ENCODE results near the gene CSPG4.

Gene CSPG4

GRCh38 chr15:75669191-75669878 is 43.3 kb downstream of the CSPG4 start:
- peak; percentile 91 for DNase-seq (ENCODE audit: low spot score)

DNA sequence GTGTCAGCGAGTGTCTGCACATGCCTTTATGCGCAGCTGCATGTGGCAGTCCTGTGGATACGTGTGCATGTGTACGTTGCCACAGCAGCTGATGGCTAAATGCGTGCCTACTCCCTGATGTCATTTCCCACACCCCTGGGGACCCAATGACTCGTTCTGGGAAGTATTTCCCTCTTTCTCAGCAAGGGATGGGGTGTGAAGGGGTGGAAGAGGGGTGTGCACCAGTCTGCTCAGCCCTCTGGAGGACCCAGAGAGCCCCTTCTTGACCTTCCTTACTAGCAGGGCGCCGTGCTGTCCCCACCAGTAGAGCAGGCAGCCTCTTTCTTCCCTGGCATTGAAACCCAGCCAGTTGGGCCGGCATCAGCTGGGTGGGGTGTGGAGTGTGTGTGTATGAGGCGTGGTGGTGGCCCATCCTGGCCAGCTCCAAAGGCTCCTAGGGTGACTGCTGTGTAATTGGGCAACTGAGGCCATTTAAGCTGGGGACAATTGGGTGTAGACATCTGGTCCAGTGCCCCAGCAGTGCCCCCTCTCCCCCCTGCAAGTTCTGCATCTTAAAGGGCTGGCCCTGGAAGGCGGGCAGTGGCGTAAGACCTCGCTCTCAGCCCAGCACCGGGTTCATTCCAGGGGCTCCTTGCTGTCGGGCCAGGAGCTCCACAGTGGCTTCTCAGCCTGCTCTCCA is 45.7 kb downstream of the CSPG4 start:
- DNase-seq (ENCODE audit: low spot score), result peak; percentile 96

- no peak for DNase-seq (ENCODE audit: low spot score)
Measured at GRCh38 chr15:75663931-75664421, 48.7 kb downstream of the CSPG4 start.

DNA sequence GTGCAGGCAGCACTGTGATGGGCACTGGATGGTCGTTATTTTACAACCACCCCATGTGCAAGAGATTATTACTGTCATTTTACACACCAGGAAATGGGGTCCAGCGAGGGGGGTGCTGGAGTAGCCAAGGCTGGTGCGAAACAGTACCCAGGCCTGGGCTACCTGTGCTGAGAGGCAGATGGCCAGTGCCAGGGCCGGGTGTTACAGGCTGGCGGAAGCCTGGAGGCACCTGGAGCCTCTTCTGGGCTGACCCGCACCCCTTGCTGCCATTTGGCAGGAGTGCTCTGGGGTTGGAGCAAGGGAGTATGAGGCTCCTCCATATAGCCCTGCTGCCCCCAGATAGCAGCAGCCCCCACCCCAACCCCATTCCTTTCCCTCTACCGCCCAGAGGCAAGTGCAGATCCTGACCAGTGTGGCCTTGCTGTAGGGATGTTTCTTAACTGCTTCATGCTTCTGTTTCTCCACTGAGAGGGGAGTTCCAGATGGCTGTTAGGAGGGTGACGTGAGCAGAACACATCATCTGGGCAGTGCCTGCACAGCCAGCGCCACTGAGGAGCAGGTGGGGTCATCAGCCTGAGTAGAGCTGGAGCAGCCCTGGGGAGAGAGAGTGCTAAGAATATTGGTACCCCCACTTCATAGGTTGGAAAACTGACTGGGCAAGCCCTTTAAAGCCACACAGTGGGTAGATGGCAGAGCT is 49.7 kb downstream of the CSPG4 start:
- no peak for DNase-seq (ENCODE audit: low spot score)

GRCh38 chr15:75661756-75662140 is 50.9 kb downstream of the CSPG4 start:
- no peak for DNase-seq (ENCODE audit: low spot score)

DNA sequence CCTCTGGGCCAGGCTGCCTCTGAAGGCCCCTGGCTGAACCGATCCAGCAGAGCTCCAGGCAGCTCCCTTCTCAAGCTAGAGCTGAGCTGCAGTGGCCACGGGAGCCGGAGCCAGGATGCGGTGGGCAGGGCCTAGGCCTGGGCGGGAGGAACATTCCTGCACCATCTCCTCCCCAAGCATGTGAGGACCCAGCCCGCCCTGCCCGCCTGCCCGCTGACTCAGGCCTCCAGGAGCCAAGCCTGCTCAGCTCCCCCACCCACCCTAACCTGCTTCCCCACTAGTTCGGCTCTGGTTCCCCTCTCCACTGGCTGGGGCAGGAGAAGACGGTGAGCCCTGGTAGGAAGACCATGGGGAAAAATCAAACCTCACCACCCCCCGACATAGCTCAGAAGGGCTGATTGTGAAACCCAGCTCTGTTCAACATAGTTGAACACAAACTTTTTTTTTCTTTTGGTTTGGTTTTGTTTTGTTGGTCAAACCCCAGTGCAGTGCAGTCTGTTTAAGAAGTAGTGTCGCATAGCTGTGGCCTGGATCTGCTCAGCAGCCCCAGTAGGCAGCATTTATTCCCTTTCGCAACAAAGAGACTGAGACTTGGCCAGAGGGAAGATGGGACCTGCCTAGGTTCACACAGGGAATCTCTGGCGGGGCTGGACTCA is 51.4 kb downstream of the CSPG4 start:
- DNase-seq (ENCODE audit: low spot score), result peak; percentile 87

DNA sequence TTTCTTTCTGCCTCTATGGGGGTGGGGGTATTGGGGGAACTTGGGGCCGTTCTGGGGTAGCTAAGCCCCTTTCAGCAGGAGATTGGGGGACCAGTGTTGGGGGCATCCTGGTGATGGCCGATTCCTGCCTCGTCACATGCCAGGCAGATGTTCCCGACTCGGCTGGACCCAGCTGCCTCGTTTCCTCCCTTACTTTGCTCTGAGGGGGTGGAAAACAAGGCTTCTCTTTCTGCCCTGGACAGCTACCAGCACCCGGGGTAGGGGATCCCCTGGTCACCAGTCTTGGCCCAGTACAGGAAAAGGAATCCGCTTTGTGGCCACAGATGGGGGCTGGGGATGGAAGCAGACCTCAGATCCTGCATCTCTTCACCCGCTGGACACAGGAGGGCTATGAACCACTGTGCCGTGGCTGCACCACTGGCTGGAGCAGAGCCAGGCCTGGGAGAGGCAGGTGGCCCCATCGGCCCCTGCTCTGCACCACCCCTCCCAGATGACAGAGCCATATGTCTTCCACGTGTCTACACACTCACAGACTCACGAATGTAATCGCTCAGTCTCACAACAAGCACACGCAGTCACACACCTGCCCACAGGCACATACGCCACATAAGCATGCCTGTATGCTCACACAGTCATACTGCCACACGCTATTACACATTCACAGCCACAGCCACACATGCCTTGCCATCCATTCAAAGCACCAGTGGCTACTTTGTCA is 52.6 kb downstream of the CSPG4 start:
- no peak for DNase-seq (ENCODE audit: low spot score)

DNA sequence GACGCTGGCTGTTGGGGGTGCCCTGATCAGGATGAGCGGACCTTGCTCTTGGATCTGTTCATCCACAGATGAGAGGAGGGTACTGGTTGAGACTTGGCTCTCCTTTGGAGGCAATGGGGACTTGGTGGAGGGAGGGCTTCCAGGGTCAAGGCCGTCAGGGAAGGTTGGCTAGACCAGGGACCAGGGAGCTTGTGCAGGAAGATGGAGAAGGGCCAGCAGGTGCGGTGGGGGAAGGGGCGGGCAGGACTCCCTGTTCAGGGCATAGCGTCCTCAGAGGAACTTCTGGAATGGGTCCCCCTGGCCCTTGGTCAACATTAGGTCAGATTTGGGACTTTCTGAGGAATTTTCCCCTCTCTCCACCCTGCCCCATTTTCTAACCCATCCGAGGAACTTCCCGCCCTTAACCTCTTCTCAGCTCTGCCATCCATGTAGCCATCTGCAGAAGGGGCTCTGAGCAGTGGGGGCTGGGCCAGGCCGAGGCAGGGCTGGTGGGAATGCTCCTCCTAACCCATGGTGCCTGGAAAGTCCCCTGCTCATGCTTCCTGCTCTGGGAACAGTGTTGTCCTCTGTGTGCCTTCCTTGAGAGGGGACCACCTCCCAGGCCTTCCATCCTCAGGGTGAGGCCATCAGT is 53.4 kb downstream of the CSPG4 start:
- DNase-seq (ENCODE audit: low spot score), result no peak

- no peak for DNase-seq (ENCODE audit: low spot score)
Measured at GRCh38 chr15:75656813-75657212, 55.8 kb downstream of the CSPG4 start.

DNA sequence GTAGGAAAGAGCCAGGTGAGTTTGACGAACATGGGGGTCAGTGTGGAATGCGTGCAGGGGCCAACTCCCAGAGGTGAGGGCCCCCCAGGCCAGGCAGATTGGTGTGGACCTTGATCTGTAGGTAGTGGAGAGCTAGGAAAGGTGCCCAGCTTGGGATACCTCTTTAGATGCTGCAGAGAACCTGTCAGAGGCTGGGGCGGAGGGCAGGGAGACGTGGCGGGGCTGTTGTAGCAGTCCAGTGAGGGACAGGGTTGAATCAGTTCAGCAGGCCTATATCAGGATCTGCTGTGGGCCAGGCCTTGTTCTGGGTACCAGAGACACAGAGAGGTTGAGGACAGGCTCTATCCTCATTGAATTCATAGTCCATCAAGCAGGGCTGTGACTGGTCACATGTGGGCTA is 56.3 kb downstream of the CSPG4 start:
- DNase-seq (ENCODE audit: low spot score), result no peak

DNA sequence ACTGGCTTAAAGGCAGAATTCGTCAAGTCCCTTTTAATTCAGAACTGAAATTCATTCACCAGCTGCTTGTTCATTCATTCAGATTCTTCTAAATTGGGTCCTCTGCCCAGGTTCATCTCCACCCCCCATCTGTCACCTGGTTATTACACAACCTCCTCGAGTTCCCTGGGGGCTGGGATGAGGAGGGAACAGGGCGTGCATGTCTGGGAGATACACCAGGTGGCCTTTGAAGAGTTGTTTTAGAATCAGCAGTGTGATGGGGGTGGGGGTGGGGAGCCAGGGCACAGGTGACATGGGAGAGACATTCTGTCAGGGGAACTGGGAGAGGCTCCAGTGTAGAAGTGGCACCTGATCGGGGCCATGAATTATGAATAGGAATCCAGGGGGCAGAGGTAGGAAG is 56.7 kb downstream of the CSPG4 start:
- DNase-seq (ENCODE audit: low spot score), result no peak

DNA sequence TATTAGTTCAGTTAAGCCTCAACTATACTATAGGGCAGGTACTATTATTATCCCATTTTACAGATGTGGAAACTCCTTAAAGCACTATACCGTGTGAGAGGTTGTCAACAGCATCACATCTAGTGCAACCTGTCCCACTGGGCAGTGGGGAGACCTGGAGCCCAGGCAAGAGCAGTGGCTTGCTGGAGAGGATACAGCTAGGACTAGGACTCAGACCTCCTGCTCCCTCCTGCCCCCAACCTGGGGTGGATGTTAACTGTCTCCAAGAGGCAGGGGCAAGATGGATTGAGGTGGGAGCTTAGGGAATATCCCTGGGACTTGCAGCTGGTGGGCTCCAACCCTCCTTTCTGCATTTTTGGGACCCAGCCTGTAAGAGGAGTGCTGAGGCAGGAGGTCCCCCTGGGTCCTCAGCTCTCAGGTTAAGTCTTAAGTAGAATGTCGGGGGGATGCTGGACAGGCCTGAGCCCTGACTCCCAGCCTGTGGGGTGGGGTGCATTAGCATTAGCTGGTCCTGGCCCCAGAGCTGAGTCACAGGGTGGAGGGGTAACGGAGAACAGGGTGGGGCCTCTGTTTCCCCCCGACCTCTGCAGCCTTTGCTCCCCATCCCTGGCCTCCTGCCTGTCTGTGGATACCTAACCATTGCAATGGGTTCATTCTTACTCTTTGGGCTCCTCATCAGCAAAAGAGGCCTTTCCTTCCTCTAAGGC is 58.3 kb downstream of the CSPG4 start:
- DNase-seq (ENCODE audit: low spot score), result no peak

GRCh38 chr15:75653347-75653913 is 59.2 kb downstream of the CSPG4 start:
- DNase-seq (ENCODE audit: low spot score), result no peak

GRCh38 chr15:75651810-75652543 is 60.7 kb downstream of the CSPG4 start:
- DNase-seq (ENCODE audit: low spot score), result no peak

DNA sequence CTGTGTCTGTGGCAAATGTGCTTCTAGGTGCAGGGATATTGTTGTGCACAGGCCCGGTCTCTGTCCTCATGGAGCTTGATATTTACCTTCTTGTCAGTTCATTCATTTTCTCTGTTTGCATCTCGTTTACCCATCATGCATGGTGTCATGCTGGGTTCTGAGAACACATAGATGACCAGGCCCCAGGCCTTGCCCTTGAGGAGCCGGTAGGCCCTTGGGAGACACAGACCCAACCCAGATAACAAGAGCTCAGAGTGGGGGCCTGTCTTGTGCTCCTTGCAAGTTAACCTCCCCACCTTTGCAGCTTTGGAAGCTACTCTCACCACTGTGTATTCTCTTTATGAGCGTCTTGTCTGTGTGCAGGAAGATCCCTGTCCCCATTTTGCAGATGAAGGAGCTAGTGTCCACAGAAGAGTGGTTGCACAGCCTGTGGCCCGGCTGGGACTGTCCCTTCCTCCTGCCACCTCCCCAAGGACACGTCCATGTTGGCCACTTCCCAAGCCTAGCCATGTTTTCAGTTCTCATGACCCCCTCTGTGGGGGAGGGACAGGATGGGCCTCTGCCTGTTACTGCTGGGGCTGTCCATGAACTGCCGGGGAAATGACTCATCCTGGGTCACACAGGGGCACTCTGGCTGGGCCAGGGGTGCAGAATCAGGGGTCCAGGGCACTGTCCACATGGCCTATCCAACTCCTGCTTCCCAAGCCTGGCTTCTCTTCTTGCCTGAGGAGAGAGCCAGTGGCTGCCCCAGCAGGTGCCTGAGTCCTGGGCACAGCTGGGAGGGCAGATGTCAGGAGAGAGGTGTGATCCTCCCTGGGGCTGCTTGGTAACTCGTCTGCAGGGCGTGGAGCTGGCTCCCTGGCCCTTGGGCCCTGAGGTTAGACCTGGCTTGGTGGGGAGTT is 61.5 kb downstream of the CSPG4 start:
- DNase-seq (ENCODE audit: low spot score), result peak; percentile 54

DNA sequence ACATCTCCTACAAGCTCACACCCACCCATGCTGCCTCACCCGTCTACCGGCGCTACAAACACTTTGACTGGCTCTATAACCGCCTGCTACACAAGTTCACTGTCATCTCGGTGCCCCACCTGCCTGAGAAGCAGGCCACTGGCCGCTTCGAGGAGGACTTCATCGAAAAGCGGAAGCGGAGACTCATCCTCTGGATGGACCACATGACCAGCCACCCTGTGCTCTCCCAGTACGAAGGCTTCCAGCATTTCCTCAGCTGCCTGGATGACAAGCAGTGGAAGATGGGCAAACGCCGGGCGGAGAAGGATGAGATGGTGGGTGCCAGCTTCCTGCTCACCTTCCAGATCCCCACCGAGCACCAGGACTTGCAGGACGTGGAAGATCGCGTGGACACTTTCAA is 62.8 kb downstream of the CSPG4 start:
- DNase-seq (ENCODE audit: low spot score), result no peak

GRCh38 chr15:75649045-75649761 is 63.4 kb downstream of the CSPG4 start:
- no peak for DNase-seq (ENCODE audit: low spot score)

All from kidney tubule cell (primary cell).